GM12801 (cell line): ENCODE measurements around the gene AOAH.

Experiments used
- TF ChIP-seq, protein P1 (sequence below): IDR thresholded peaks from one replicate; pipeline ENCODE4 v1.5.1; 2011; ENCODE audit warnings: control low read depth; ENCODE audit not compliant: insufficient read length; ENCODE audit errors: extremely low read depth

The AOAH gene

GRCh38 chr7:36604806-36605205 lies 119.5 kb downstream of the AOAH start:
- TF ChIP-seq, protein P1, sequence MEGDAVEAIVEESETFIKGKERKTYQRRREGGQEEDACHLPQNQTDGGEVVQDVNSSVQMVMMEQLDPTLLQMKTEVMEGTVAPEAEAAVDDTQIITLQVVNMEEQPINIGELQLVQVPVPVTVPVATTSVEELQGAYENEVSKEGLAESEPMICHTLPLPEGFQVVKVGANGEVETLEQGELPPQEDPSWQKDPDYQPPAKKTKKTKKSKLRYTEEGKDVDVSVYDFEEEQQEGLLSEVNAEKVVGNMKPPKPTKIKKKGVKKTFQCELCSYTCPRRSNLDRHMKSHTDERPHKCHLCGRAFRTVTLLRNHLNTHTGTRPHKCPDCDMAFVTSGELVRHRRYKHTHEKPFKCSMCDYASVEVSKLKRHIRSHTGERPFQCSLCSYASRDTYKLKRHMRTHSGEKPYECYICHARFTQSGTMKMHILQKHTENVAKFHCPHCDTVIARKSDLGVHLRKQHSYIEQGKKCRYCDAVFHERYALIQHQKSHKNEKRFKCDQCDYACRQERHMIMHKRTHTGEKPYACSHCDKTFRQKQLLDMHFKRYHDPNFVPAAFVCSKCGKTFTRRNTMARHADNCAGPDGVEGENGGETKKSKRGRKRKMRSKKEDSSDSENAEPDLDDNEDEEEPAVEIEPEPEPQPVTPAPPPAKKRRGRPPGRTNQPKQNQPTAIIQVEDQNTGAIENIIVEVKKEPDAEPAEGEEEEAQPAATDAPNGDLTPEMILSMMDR = no peak

- TF ChIP-seq, protein P1 = no peak
These were observed 121.1 kb downstream of the AOAH start for GRCh38 chr7:36602934-36603887.

DNA sequence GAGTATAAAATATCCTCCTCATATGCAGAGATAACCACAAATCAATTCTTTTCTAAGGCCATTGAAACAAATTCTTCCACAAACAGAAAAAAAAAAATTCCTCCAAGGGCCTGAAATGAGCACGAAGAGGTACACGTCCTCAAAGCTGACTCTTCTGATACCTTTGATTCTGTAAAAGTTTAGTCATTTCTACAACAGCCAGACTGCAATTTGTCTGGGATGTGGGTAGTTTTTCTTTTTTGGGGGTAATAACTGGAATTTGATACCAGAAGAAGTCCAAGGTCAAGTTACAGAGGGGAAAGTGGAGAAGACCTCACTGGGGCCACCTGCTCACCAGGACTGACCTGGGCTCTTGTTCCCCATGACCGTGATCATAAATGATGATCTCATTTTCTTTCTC lies 121.8 kb downstream of the AOAH start:
- TF ChIP-seq, protein P1 = no peak

GRCh38 chr7:36601601-36602000 lies 122.7 kb downstream of the AOAH start:
- TF ChIP-seq, protein P1 = no peak

DNA sequence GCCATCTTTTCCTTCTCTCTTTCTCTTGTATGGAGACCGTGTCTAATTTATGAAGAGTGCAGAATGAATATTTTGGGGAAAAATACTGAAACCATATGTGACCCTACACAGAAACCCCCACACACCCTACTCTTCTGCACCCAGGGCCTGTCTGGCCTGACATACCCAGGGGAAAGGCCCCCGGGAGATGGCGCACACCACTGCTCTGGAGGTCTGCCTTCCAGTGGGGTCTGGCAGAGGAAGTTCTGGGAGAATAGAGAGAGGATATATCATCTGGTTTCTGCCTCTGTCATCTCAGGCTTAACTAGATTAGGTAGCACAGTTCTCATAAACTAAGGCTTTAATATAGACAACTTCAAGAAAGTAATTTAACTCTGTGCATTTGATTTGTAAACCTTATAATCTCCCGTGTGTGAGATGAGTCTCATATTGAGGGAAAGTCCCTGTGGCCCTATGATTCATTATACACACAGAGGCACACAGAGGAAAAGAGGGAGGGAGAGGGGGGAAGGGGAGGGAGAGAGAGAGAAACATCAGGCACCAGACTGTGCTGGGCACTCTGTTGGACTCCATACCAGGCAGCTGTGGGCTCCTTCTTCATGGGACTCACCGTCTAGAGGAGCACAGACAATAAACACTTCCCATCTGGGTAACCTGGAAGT lies 123.3 kb downstream of the AOAH start:
- TF ChIP-seq, protein P1 = no peak

GRCh38 chr7:36600314-36600682 lies 124.0 kb downstream of the AOAH start:
- TF ChIP-seq, protein P1 = no peak

DNA sequence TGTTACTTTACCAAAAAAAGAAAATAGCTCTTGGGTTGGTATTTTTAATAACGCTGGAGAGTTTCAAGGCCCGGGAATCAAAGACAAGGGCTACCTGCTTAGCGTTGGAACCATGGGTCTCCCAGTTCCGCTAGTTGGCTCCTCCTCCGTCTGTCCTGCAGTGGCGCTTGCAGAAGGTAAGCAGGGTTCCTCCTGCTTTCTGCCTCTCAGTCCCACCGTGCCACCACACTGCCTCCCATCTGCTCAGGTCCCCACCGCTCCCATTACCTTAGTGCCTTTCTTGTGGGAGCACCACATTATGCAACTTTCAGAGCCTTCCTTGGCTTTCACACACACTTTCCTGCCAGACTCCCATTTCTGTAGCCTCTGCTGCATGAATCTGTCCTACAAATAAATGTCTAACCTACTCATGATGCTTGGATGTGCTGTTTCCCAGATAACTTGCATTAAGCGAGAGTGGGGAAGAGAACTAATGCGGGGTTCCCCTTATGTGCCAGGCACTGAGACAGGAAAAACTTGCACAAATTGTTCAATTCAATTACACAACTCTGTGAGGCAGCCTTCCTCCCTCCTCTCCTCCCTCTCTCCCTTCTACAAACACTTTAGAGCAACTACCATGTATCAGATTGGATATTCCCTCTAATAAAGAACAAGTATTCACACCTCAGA lies 124.5 kb downstream of the AOAH start:
- TF ChIP-seq, protein P1 = no peak
